ENCODE data around the gene GEMIN8.

GEMIN8 gene, protein sequence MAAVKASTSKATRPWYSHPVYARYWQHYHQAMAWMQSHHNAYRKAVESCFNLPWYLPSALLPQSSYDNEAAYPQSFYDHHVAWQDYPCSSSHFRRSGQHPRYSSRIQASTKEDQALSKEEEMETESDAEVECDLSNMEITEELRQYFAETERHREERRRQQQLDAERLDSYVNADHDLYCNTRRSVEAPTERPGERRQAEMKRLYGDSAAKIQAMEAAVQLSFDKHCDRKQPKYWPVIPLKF

DNA sequence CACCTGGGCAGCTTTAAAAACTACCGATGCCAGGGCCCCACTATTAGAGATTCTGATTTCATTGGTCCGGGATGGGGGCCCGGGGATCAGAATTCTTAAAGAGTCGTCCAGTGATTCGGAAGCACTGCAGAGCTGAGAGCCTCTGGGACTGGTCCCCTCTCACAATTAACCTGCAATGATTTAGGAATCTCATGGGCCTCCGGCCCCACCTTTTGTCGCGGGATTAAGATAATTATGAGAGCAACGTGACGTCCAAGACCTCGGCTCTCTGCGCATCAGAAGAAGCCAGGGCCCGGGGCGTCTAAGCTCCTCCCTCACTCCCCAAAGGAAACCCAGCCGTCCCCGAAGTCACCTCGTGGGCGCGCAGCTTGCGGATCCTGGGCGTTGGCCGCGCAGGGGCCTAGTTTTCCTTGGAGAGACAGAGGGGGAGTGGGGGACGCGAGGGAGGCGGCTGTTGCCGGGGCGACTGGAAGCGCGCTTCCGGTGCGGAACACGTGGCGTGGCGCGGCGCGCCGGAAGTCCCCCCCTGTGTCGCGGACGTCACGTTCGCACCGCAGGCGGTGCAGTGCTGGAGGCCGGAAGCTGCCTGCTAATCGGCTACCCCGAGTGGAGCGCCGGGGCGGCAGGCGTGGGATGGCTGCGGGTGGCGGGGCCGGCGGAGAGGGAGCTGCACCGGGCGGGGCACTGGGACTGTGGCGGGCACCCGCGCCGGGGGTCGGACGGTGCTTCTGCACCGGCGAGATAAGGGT lies at the start of gene GEMIN8:
TSS of gene GEMIN8 (minus strand) at position 468 of the 749 bp plus-strand sequence. CDS start 8,414 bp downstream, outside the sequence.
- peak; percentile 90 for DNase-seq

DNA sequence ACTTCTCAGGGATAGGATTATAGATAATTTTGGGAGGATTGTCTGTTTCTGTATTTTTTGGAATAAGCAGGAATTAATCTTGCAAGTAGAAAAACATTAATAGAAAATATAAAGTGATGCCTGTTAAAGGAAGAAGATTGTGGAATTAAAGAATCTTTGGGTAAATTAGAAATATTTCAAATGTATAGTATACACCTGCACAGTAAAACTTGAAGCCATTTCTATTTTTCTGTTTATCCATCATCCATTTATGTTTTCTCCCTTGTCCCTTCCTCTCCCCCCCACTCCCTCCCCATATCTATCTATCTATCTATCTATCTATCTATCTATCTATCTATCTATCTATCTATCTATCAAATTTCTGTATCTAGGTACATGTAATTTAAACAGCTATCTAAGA lies 46.9 kb upstream of the GEMIN8 start:
- no peak for DNase-seq

DNA sequence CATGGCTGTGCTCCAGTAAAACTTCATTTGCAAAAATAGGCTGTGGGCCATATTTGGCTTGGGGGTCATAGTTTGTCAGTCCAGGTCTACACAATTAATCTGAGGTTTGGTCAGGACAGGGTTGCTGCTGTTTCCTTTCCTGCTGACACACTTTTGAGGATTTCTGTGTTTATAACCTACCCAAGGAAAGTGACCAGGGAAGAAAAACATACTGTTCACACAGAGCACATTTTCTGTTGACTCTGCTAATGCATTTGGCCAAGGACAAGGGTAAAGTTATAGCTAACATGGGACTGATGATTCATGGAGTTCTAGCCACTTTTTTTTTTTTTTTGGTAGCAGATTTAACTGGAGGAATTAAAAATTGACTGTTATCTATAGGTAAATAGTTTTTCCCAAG lies 43.9 kb upstream of the GEMIN8 start:
- DNase-seq = no peak

DNA sequence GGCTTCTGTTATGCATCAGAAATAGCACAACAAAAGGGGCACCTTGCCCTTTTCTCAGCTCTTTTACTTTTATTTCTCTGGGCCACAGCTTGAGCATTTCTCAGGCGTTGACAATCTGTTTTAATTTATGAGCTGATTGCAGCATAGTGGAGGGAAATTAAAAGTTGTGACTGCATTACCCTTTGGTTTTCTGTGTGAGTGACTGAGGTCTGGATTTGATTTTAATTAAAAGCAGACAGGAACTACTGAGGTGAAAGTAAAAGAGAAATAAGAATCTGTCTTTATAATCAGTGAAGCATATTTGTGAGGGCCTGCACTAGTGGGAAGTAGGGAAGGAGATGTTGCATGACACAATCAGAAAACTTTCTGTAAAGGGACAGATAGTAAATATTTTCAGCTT lies 43.4 kb upstream of the GEMIN8 start:
- no peak for DNase-seq

DNA sequence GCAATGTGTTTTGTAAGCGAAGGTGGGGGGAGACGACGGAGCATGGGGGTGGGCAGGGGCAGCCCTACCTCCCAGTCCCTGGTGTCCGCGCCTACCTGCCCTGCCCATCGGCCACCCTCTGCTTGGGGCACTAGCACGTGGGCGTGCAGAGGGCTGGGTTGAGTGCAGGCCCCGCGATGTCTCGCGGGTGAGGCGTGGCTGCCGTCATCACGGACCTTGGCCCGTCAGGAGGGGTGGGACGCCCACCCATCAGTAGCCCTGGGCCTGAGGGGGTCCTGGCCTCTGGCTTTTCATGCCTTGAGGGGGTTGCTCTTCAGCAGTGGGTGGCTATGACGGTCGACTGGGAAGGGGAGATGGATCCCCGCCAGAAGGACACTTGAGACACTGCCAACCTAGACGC lies 36.1 kb upstream of the GEMIN8 start:
- no peak for DNase-seq

DNA sequence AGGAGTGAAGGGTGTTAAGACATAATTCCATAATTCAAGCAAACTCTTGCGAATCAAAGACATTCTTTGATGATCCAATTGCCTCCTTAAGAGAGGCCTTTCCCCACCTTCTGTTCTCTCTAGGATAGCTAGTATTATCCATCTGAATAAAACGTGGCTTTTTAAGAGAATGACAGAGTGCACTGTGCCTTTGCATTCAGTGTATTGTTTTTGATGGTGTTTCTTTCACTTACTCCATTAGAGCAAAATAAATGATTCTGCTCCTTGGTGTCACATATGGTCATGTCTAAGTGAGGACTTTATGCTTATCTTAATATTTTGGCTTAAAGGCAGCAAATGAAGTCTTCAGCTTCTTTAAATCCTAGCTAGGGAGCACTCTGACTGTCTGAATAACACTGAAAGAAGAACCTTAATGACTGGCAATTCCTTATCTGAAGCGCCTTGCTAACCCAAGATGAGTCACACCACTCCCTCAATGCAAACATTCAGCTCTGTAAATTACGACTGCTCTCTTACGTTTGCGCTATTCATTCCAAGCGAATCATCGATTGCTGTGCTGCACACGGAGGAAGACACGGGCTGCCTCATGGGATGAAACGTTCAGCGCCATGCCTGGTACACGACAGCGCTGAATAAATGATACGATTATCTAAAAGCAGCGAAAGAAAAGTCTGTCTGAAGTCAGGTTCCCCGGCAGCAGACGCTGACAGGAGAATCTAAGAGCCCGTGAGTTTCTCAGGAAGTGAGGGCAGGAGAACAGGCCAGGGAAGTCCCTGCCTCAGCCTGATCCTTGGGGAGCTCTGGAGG lies 35.1 kb upstream of the GEMIN8 start:
- no peak for DNase-seq

DNA sequence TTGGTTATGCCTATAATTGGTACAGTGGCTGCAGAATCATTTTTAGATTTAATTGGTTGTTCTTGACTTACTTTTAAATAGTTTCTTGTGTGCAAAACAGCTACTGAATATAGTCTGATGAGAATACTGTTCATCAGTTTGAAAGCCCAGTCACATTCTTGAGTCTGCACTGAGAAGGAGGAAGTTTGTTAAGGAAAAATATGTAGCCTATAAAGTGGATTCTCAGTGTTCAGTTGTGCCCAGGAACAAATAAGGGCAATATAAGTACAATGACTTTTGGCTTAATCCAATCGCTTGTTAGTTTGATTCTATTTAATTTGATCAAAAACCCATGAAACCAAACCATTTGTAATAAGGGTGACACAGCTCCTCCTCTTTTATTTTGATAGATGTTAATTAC lies 32.8 kb upstream of the GEMIN8 start:
- DNase-seq = no peak

DNA sequence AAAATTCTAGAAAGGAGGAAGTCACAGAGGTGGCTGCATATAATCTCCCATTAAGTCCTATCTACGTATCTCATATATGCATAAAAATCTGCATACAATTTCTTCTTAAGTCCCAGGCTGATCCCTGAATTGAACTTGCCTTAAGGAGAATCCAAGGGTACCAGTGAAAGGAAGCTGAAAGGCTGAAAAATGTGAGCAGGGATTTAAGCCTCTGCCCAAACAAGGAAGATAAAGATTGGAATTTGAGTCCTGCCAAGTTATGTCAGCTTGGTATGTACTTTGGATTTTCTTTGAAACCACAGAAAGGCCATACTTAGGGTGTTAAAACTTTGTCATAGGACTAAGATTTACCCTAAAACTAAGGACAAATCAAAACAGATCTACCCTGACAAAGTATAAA lies 26.5 kb upstream of the GEMIN8 start:
- DNase-seq = no peak

DNA sequence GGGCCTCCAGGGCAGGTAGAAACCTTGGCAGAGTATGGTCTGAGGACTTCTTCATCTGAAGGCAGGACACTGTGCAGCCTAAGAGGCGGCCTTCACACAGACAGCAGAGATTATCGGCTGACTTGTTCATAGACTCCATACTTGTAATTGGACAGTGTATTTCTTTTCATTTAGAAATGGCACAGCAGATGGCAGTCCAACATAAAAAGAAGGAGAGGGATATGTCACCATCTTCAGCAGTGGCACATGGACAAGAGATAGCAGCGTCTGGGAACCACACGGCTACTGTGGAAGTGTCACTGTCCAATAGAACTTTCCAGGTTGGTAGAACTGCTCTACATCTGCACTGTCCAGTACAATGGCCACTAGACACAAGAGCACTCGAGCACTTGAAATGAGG lies 21.7 kb upstream of the GEMIN8 start:
- no peak for DNase-seq

DNA sequence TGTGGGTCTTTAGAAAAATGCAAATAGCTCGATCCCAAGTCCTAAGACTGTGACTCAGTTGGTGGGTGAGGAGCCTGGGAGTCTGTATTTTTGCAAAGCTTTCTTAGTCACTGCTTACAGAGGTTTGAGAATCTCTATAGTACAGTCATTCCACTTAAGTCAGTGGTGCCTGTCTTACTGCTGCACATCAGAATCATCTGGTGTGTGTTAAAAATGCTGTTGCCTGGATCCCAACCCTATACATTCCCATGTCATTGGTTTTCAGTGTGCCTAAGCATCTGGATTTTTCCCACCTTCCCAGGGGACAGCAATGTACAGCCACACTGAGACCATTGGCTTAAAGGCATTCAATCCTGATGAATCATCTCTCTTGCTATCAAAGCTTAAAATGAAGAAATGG lies 21.0 kb upstream of the GEMIN8 start:
- DNase-seq = no peak

DNA sequence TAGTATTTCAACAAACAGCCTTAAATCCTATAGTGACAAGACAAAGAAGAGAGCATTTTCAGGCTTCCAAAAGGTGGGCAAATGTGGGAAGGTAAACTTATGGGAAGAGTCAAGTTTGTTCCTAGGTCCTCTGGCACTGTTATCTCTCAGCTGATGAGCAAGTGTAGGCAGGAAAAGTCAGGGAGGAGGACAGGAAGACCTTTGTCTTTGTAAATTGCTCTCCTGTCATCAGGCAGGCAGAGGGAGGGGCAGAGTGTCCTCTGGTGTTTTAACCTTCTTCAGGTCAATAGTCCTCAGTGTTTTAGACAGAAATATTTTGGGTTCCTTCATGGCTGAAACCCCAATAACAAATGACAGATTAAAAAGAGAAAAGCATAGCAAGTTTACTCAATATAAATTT lies 13.5 kb upstream of the GEMIN8 start:
- no peak for DNase-seq

DNA sequence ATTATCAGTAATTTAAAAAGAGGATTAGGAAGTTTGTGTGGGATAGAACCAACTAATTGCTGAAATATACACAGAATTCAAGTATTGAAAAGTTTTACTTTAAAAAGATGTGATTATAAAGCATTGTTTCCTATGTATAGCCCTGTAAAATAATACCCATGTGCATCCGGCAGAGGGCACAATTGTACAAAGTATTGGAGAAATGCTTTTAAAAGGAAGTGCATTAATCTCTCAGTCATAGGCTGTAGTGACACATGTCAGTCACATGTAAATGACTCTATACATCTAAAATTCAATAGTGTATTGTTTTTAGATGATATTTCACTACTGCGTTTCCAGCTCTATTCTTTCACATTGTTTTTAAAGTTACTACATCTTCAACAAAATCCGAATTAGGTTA lies 9.7 kb upstream of the GEMIN8 start:
- DNase-seq = peak; percentile 54

DNA sequence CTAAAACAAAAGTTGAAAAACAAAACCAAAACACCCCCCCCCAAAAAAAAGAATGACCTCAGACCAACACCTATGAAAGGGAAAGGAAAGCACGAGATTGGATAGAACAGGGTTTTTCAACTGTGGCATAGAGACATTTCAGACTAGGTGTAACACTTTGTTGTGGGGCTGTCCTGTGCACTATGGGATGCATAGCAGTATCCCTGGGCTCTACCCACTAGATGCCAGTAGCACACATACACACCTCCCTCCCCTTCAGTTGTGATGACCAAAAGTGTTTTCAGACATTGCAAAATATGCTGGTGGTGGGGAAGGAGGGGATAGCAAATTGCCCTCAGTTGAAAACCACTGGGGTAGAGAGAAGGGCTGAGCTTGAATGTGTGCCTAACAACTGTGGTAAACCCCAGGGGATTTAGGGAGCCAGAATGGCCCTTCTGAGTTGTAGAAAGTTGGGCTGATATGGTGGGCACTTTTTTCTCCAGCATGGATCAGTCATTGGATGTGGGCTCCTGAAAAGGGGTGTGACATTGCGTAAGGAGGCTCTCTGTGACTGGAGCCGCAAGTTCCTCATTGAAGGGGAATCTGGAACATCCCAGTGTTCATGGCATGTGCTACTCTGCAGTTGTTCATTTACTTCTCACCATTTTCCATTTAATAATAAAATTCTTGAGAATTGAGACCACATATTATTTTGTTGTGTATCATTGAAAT lies 8.8 kb upstream of the GEMIN8 start:
- DNase-seq = no peak

DNA sequence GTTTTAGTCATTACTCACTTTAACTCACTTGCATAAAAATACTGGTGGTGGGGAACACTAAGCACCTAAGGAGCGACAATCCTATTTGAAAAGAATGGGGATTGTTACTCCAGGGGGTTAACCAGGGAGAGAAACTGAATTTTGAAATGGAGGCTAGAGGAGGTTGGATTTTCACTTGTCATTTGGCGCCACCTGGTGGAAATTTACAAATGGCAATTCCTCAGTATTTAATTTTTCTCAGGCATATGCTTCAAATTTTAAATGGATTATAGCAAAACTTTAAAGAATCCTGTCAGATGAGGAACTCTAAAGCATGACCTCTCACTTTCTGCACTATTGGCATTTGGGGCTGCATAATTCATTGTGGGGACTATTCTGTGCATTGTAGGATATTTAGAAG lies 2.7 kb upstream of the GEMIN8 start:
- peak; percentile 39 for DNase-seq

DNA sequence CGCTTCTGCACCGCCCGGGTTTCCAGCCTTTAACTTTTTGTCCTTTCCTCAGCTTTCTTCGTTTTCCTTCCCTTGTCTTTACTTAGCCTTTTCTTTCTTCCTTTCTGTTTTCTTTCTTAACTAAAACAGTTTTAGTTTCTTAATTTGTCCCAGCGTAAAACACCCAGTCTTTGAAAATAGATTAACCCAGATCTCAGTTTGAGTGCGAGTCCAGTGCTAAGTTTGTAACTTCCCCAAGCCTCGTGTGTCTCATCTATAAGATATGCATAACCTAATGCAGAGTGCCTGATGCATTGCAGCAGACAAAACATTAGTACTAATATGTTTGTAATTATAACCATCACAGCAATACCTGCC lies 460 bp upstream of the GEMIN8 start:
- DNase-seq = no peak

DNA sequence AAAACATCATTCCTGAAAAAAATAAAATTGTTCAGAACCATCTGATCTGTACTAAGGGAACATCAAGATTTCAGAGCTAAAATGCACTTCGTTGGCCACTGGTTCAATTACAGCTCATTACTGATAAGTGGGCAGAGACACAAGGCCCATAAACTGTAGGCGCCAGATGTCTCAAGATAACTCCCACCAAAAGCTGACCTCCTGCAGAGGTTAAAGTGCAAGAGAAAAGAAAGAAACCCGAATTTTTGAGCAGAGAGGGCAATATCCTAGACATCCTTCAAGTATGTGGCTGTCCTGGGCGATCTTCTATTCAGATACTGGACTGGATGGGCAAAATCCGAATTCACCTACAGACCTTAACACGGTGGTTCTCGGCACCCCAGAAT lies 660 bp downstream of the GEMIN8 start:
- DNase-seq = no peak

DNA sequence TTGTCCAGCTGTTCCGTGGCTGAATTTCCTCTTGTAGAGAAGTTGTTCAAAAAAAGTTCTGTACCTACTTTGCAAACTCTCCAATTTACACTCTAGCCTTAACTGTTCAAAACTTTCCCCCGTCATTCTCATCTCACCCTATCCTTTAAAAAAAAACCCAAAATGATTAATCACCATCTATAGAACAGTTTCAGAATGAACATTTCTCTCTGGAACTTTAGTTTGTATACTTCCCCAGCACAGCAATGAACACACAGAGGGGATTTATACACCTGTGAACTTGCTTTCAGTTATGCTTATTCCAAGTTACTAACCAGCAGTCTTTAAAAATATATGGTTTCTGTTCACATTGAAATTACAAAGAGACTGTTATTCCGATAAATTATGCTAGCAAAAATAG lies 1.2 kb downstream of the GEMIN8 start:
- no peak for DNase-seq

DNA sequence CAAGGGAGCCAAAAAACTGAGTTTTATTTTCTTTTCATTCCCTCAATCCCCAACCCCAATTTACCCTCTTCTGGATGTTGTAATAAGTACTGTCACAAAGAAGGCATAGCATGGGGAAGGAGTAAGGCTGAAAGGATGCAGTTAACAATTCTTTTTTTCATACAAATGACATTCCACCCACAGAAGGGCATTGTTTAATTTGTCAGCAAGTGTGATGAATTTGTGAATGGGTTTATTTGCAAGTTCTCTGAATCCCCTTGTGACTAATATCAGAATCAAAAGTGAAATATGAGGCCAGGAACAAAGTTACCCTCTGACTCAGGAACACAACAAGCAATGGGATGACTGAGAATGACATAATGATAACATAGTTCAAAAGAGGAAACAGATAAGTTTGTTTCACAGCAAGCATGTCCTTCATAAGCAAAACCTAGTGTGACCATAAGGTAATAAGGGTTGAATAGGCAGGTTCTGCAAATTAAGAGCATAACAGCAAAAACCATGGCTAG lies 2.1 kb downstream of the GEMIN8 start:
- DNase-seq = no peak

DNA sequence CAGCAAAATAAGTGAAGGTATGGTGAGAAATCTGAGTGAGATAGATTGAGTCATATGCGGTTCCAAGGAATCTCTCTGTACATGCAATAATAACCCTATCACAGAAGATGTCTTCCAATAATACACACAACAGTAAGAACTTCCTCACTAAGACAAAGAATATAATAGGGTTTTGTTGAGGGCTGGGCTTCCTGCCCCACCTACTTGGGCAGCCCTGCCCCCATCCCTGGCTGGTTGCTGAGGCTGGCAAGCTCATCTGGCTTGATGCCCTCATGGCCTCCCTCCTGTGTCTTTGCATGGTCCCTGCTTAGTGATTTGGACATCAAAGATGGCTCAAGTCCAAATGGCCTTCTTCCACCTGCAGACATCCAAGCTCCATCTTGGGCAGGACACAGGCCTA lies 2.7 kb downstream of the GEMIN8 start:
- DNase-seq = no peak

DNA sequence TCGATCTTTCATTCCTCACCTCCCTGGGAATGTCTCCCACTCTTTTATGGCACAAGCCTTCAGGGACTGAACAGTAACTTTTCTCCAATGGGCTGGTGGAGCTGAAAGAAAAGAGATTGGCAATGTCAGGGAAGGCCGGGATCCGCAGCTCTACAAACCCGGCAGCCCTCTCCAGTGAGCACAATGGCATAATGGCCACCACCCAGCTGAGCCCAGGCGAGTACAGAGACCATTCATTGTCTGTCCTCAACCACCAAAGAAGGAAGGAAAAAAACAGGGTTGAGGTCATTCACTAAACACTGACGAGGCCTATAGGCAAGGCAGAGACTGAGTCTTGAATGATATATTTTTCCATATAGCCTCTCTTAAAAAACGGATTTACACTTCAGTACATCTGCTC lies 3.6 kb downstream of the GEMIN8 start:
- DNase-seq = no peak

DNA sequence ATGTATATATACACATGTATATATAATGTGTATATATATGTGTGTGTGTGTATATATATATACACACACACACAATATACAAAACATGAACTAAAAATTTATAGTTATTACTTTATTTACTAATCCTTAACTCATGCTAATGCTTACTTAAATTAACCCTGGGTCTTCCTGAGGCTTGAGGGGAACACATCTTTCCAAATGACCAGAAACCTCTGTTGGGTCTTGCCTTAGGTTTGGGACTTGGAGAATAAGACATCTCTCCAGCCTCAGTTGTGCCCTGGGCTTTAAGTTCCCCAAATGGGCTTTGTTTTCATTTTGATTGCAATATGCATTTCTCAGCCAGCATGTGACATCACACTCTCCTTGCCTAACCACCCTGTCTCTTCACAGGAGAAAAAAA lies 7.7 kb downstream of the GEMIN8 start:
- DNase-seq = no peak

DNA sequence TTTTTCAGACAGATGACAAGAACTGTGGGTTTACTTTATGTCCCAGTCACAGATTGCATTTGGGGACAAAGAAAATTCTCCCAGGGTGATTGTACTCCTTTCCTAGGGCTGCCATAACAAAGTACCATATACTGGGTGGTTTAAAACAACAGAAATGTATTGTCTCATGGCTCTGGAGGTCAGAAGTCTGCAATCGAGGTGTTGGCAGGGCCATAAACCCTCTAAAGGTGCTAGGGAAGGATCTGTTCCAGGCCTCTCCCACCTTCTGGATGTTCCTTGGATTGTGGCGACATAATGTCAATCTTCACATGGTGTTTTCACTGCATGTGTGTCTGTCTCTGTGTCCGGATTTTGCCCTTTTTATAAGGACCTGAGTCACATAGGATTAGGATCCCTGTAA lies 12.3 kb downstream of the GEMIN8 start:
- DNase-seq = no peak

DNA sequence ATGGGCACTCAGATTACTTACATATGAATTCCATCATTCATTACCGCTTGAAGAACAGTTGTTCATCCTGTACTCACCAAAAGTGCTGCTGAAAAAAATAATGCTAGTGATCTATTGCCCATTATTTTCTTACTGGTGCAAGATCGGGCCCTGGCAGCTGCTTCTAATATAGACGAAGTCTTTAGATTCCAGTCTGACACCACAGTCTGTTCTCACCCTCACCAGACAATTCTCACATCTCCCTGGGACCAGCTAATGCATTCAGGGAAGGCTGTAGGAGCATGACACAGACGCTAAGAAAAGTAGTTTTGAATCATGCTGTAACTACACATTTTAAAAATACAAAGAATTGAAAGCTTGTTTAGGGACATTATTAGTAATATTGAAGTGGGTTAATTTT lies 13.8 kb downstream of the GEMIN8 start:
- no peak for DNase-seq
